ENCODE results near the gene MBNL2. TPM values are rescaled to one million over a fixed set of nuclear protein-coding genes. Genes with fewer than 3 reads are reported as not detected.

MBNL2 gene
- total RNA-seq, 1 donor from 2014 or later: 28.1 TPM

DNA sequence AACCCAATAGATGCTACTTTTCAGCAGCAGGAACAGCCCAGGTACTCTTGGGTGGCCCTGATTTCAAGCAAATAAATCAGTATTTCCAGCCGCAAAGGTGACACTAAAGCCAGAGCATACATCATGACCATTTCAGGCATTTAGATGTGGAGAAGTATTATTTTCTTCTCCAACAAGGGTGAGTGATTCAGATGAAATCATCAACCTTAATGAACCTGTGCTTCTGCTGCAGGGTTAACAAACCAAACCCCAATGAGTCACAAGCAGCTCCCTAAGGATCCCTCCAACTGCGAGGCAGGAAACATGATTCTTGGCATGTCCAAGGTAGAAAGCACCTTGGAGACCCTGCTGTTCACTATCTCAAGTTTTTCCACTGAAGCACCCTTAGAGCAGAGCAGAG is 32.7 kb downstream of the MBNL2 start:
- peak; percentile 86 for ATAC-seq

DNA sequence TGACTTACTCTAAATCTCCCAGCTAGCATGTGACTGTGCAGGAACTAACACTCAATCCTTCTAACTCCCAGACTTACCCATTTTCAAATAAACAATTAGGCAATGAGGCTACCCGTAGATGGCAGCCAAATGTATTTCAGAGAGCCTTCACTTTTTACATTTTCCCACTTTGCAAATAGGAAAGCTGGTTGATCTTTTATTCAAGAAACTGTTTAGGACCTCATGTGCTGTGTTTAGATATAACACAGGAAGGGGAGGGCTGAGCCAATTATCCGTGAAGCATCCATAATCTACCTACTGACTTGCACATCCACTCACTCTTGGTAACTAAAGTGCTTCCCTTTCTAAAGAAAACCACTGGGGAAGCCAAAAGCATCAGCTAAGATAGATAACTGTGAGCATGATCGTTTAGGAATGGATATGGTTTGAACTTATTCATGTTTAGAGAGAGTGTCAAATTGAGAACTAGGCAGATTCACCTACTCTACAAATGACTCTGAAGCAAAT is 33.4 kb downstream of the MBNL2 start:
- no peak for ATAC-seq

DNA sequence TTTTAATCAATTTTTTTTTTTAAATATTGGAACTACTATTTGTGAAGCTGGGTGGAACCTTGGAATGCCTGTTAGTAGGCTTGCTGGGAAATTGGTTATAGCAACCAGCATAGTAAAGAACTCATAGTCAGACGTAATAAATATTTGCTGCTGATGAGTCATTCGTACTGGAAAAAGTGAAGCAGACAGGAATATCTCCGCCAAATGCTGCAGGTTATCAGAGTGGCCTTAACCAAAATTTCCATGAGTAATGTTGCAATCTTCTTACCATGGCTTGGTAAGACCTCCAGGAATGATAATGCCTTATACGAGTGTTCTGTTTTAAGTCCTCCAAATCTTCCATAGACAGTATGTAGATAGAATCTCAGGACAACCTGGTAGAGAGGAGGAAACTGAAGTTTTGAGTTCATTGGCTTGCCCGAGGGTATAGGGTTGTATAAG is 34.2 kb downstream of the MBNL2 start:
- ATAC-seq: peak; percentile 67

DNA sequence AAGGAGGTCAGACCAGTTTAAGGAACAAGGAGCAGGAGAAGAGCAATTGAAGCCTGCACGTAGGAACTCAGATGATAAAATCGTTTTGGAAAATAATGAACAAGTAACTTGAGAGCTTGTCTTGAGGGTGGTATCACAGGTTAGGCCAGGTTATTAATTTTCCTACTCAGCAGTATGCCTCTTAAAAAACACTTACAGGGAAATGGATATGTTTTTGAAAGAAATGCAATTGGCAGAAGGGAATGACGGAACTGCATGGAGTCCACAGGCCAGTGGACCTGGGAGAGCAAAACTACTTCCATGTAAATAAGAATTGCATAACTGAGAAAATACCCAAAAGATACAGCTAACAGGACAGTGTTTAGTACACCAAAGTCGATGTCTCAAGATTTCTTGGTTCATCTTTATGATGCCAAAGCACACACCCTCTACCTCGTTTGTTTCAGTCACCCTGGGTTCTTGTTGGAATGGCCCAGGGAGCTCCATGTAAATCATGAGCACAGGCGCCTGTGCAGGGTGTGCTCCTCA is 35.2 kb downstream of the MBNL2 start:
- no peak for ATAC-seq

DNA sequence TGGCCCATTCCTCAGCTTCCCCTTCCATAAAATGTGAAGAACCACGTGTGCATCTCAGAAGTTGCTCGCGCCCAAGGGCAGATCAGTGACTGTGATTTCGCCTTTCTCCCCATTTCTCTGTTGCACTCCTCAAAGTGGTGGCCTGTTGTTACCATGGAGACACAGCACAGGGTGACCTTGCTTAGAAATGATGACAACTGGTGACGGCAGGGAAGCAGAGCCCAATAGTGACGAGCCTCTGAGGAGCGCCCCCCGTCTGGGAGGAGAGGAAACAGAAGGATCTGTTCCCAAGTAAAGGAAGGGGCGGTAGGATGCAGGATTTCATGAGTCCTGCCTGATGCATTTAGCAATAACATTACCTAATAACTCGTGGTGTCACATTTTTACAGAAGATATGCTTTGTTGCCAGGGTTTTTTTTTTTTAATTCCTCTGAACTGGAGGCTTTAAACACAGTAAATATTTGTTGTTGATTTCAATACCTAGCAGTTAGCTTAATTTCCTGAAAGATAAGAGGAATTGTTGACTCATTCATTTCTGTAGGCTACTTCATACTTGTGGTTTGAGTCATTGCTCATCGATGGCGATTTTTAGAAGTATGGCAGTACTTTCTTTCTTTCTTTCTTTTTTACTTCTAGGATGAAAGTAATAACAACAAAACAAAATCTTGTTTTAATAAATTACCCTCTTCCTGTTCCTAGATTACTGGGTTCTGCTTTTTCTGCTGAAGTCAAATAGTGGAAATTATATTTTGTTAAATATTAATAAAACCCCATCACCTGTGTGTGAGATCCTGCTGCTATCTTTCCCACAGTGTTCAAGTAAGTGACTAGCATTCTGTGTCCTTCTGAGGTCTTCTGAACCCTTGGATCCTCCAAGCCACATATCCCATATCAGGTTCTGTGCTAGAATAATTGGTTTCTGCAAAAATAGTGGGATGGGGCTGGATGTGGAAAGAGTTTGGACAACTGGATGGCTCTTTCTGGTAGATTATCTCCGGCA is 36.0 kb downstream of the MBNL2 start:
- ATAC-seq: peak; percentile 24

DNA sequence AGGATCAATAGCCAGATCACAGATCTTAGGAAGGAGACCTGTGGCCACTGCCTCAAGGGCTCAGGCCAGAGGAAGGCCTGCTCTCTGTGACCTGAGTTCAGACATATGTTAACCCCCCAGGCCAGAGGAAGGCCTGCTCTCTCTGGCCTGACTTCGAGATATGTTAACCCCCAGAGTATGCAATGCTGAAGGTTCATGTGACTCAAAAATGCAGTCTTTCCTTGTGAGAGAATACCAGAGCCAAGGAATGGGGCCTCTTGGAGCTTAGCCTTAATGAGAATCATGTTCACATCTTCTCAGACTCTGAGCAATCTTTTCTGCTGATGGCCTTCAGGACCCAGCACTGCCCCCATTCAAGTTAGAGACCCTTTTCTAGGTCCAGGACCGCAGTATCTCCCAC is 36.7 kb downstream of the MBNL2 start:
- ATAC-seq: no peak

DNA sequence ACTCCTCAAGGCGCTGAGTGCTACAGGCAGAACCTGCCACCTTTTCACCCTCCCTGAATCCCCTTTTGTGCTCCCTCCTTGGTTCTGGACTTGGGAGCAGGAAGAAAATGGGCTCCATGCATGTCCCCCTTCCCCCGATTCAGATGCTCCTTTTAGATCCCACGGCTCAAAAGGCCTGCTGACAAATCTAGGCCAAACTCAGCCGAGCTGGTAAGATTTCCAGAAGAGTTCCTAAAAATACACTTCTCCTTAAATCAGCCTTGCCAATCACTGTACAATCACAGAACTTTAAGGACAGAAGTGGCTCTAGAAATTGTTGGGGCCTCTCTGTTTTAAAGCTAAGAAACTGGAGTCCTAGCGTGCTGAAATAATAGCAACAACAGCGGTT is 37.3 kb downstream of the MBNL2 start:
- ATAC-seq: no peak

DNA sequence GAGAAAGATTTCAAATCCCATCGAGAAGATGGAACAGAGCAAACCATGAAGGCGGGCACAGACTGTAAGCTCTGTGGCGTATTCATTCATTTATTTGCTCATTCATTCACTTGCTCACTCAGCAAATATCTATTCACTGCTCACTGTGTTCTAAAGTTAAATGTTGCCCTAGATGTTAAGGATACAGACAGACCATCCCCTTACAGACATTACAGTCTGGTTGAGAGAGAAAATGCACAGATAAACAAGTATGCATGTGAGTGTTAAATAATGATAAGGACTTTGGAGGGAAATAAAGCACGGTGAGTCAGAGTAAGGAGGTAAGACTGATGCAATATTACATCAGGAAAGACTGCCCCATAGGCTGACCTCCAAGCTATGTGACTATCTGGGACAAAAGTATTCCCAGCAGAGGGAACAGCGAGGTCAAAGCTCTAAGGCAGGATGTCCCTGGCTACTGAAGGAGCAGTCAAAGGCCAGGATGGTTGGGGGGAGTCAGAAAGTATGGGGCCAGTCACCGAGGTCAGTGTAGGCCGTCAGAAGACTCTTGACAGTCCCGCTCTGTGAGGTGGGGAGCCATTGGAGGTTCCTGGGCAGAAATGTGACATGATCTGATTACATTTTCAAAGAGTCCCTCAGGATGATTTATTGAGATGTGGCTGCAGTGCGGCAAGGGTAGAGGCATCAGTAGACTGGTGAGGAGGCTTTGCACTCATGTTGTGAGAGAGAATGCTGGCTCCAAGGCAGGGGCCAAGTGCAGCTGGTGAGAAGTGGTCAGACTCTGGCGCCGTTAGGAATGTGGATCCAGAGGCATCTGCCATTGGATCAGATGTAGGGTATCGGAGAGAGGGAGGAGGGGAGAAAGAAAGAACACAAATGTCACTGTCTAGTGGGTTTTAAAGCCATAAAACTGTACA is 37.9 kb downstream of the MBNL2 start:
- ATAC-seq: no peak

DNA sequence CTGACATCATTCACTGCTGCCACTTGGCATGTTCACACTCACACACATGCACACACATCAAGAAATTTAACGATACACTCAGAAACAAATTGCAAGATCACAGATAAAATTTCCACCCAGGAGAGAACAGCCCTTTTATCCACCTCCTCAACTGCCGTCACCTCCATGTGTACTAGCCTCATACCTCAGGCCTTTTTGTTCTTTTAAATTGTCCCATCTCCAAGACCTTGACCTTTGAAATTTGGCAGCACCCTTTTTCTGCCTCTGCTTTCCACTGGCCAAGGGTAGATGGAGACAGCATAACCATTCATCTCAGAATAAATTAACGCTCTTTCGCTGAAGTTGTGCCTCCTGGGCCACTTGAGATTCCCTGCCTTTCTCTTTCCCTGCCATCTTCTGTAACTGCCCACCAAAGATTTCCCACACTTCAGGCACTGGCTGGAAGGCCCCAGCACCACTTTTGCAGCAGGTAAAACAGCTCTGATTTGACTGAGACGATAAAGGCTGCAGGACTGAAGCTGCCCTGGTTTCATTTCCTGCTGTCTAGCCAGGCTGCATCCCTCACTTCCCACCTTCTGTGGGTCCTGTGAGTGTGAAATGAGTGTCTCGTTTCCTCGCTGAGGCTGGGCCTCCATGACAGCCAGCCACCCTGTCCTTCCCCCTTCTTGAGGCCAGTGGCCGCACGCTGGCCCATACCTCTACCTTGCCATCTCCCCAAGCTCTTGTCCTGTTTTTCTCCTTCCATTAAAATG is 39.3 kb downstream of the MBNL2 start:
- ATAC-seq: no peak

DNA sequence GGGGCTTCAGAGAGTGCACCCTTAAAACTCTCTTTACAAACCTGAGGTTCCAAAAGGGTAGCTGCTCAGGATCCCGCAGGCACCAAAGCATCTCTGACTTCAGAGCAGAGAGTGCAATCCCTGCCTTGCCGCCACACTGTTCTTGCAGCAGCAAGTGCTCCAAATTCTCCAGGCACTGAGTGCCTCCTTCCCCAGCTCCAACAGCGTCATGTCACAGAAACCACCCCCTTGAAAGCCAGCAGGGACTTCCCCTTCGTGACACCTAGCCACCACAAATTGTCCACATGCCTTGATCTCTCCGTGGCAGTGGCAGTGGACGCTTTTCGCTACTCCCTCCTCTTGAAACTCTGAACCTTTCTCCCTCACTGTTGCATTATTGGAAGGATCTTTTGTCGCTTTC is 39.9 kb downstream of the MBNL2 start:
- ATAC-seq: no peak

DNA sequence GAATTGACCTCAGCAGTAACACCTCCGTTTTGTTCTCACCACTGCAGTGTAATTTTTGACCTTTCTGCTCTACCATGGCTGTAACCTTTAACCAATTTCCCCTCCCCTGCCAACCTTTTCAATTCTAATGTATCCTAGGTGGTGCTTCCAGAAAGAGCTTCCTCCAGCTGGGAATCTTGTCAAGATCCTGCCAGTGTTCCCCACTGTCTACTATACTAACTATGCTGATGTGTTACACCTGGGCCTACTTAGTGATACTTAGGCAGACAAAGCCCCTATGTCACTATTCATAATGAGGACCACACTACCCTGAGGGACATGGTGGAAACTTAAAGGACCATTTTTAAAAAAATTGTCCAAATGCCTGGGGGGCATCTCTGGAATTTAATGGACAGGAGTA is 41.0 kb downstream of the MBNL2 start:
- ATAC-seq: no peak

DNA sequence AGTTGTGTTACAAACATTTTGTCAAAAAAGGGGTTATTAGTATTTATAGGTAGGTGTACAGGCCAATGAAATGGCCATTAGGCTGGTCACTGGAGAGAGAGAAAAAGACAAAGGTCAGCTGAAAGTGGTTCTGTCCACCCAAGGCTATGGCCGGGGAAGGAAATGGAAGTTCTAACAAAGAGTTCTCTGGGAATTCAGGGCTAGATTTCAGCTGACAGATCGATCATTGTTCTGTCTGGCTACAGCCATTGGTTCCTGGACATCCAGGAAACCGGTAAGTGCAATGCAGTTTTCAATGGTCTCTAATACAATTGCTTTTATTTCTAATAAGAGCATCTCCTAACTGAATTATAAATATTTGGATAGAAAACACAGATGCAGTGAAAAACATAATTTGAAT is 42.5 kb downstream of the MBNL2 start:
- no peak for ATAC-seq

DNA sequence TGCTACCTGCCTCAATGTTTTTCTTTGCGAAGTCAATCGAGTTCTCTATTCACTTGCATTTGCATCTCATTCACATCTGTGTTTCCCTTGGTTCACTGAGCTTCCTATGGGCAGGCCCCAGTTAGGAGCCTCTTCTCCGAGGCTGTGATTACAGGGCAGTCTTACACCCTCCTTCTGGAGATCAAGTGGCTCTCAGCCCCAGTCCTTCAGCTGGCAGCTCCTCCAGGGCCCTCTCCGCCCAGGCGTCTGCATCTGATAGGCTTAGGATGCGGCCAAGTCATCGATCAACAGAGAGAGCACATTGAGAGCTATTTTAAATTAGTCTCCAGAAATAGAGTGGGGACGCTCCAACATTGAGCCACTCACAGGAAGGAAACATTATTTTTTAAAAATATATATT is 44.2 kb downstream of the MBNL2 start:
- no peak for ATAC-seq

DNA sequence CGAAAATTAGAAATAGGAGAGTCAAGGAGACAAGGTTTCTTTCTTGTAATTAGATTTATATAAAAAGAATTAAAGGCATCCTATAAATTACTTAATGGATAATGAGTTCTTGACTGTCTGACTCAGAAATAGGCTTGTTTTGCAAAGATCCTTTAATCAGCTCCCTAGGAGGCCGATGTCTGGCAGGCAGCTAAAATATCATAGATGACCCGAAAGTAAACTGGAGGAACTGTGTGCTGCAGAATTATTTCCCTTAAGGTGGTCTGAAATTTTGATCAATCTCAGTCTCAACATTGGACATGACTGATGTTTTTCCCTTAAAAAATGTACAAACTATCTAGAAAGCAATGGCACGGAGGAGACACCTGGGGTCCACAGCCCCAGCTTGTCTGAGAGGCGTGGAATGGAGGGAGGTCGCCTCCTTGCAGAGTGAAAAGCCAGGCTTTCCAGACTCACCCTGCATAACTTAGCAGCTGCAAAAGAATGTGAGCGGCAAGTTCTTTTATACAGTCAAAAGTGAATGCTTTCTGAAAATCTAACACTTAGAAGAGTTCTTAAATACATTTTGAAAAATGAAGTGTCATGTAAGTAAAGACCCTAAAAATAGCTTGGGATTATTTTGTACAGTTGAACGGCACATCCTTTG is 44.8 kb downstream of the MBNL2 start:
- no peak for ATAC-seq

DNA sequence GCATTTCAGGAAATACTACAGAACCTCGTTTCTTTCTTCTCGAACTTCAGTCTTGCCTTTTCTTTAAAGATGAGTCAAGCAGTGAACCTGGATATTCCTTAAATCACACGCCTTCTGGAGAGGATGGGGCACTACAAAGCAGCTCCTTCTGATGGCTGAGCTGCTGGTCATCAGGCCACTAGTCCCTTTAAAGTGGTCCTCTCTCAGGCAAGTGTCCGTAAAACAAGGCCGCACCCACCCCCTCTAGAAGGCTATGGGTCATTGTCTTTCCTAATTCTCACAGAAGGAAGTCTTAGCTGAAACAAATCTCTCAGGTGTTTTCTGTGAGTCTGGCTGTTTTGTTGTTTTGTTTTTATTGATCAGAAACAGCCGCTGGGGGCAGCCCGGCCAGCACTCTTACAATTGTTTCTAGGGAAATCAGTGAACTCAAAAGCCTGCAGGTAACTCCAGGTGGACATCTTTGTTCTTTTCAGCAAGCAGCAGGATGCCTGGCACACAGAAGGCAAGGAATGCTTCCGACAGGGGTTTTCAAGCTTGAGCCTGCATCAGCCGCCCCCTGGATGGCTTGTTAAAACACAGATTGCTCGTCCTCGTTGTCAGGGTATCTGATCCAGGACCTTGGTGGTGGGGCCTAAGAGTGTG is 45.4 kb downstream of the MBNL2 start:
- peak; percentile 38 for ATAC-seq

DNA sequence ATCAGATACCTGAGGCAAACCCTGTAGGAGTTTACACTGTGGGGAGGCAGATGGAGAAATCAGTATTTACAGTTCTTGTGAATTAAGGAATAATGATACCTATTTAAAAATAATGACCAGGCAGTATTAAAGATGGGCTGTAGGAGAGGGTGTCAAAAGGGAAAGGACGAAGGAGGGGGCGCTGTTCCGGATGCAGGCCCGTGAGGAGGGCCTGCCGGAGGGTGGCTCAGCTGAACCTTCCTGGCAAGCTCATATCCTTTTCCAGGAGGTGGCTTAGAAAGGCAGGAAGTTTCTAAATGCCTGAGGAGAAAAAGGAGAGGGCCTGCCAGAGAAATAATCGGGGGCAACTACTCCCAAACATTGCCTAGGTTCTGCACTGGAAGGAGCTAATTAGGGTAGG is 46.6 kb downstream of the MBNL2 start:
- ATAC-seq: no peak

DNA sequence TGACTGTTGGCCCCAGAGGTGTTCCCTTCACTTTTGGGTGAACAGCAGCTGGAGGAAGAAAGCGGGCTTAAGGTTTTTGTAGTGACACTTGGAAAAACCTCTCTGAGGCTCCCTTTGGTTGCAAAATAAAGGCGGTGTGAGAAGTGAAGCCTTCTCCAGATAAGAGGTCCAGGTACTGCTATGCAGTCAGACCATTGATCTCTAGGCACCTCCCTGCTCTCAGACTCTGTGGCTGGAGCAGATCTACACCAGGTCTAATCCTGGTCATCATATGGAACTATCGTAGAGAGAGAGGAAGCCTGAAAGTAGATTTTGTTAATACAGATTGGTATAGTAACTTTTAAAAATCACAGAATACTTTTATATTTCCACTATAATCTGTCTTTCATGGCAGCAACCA is 47.5 kb downstream of the MBNL2 start:
- no peak for ATAC-seq

DNA sequence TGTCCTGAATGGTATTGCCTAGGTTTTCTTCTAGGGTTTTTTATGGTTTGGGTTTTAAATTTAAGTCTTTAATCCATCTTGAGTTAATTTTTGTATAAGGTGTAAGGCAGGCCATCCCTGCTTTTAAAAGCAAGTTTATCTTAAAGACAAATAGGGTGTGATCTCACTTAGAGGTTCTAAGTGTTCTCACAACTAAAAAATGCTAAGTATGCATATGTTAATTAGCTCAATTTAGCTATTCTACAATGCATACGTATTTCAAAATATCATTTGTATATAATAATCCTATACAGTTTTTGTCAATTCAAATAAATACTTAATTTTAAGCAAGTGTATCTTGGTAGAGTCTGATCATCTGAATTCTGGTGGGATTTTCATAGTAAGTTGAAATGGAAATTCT is 50.4 kb downstream of the MBNL2 start:
- ATAC-seq: no peak

DNA sequence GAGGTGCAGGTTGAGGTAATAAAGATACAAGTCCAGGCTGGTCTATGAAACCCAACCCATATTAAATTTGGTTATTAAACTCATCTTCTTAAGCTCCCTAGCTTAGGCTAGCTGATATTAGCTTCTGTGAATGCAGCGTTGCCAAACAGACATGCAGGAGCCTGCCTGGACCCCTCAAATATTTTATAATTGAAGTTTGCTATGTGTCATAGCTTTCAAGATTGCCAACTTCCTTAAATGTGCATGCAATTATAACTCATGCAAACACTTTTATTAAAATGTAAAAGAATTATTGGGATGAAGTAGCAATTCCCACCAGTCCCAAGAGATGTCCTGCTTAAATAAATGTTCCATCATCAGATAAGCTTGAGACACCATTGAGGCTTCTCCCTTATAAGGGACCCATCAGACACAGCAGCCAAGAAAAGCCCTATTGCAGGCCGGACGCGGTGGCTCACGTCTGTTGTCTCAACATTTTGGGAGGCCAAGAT is 51.3 kb downstream of the MBNL2 start:
- ATAC-seq: peak; percentile 97

DNA sequence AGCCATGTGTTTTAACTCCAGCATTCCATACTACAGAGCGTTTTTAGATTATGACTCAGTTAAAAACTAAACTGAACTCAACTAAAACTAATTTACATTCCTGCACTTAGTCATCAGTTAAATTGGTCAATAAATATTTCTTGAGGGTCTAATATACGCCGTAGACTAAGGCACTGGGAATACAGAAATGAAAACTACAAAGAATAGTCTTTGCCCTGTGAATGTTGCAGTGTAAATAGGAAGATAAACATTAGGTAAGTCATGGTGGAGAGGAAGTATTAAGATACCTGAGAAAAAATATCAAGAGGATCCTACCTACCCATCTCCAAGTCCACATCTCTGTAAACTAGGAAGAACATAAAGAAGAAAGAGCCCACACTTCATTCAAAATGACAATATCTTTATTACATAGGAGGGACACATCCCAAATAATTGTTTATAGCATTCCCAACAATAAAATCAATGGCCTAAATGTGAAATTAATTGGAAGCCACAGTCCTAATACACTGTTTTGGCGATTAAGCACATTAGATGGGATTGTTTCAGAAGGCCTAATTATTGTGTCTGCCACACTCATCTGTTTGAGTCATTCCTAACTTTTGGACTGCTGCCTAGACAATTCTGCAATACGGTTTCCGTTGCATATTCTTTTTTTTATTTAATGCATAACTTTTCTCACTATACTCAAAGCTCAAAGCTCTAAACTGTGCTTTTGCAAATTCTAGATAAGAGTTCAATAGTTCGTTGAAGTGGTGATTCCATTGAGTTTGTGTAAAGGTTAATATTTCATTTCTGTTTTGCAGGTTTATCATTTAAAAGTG is 52.9 kb downstream of the MBNL2 start:
- no peak for ATAC-seq

Measured in esophagus mucosa (tissue), 1 donor.